Fibroblast of upper back skin (primary cell): ENCODE measurements around the gene ENO2.
A peak's percentile ranks its signal among the peaks of the same experiment; 100 is the strongest.

Experiments
- DNase-seq: peaks from one replicate; pipeline ENCODE4 v3.0.0-alpha.2; 2013

Gene ENO2

DNA sequence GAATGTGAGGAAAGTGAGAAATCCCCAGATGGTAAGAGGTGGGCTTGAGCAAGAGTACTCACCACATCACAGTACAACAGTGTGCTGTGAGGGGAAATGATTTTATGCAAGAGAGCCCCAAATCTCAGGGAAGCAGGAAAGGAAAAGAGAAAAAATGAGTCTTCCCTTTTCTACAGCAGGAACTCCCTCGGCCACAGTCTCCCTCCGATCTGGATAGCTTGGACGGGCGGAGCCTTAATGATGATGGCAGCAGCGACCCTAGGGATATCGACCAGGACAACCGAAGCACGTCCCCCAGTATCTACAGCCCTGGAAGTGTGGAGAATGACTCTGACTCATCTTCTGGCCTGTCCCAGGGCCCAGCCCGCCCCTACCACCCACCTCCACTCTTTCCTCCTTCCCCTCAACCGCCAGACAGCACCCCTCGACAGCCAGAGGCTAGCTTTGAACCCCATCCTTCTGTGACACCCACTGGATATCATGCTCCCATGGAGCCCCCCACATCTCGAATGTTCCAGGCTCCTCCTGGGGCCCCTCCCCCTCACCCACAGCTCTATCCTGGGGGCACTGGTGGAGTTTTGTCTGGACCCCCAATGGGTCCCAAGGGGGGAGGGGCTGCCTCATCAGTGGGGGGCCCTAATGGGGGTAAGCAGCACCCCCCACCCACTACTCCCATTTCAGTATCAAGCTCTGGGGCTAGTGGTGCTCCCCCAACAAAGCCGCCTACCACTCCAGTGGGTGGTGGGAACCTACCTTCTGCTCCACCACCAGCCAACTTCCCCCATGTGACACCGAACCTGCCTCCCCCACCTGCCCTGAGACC is 21.2 kb downstream of the ENO2 start:
- no peak for DNase-seq

DNA sequence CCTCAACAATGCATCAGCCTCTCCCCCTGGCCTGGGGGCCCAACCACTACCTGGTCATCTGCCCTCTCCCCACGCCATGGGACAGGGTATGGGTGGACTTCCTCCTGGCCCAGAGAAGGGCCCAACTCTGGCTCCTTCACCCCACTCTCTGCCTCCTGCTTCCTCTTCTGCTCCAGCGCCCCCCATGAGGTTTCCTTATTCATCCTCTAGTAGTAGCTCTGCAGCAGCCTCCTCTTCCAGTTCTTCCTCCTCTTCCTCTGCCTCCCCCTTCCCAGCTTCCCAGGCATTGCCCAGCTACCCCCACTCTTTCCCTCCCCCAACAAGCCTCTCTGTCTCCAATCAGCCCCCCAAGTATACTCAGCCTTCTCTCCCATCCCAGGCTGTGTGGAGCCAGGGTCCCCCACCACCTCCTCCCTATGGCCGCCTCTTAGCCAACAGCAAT is 21.8 kb downstream of the ENO2 start:
- no peak for DNase-seq

DNA sequence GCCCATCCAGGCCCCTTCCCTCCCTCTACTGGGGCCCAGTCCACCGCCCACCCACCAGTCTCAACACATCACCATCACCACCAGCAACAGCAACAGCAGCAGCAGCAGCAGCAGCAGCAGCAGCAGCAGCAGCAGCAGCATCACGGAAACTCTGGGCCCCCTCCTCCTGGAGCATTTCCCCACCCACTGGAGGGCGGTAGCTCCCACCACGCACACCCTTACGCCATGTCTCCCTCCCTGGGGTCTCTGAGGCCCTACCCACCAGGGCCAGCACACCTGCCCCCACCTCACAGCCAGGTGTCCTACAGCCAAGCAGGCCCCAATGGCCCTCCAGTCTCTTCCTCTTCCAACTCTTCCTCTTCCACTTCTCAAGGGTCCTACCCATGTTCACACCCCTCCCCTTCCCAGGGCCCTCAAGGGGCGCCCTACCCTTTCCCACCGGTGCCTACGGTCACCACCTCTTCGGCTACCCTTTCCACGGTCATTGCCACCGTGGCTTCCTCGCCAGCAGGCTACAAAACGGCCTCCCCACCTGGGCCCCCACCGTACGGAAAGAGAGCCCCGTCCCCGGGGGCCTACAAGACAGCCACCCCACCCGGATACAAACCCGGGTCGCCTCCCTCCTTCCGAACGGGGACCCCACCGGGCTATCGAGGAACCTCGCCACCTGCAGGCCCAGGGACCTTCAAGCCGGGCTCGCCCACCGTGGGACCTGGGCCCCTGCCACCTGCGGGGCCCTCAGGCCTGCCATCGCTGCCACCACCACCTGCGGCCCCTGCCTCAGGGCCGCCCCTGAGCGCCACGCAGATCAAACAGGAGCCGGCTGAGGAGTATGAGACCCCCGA is 22.5 kb downstream of the ENO2 start:
- DNase-seq = no peak

DNA sequence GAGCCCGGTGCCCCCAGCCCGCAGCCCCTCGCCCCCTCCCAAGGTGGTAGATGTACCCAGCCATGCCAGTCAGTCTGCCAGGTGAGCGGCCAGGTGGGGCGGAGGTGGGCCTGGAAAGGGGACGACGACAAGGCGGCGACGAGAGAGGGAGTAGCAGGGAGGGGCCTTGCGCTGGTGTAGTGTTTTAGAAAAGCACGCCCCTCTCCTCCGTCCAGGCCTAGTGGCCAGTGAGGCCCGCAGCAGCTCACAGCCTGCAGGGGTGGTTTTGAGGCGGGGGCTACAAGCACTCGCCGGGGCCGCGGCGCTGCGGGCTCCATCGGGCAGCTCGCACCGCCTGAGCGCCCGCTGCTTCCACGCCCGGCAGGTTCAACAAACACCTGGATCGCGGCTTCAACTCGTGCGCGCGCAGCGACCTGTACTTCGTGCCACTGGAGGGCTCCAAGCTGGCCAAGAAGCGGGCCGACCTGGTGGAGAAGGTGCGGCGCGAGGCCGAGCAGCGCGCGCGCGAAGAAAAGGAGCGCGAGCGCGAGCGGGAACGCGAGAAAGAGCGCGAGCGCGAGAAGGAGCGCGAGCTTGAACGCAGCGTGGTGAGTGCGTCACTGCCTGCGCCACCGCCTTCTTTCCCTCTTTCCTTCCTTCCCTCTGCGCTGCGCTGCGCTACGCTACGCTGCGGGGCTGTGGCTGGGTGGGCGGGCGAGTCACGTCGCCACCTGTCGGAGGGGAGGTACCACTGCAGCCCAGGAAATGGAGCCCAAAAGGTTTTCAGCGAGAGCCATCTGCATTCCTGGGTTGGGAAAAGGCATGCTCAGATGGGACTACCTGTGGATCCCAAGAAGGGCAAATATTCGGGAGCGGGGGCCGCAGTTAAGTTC is 23.3 kb downstream of the ENO2 start:
- DNase-seq = peak; percentile 94

DNA sequence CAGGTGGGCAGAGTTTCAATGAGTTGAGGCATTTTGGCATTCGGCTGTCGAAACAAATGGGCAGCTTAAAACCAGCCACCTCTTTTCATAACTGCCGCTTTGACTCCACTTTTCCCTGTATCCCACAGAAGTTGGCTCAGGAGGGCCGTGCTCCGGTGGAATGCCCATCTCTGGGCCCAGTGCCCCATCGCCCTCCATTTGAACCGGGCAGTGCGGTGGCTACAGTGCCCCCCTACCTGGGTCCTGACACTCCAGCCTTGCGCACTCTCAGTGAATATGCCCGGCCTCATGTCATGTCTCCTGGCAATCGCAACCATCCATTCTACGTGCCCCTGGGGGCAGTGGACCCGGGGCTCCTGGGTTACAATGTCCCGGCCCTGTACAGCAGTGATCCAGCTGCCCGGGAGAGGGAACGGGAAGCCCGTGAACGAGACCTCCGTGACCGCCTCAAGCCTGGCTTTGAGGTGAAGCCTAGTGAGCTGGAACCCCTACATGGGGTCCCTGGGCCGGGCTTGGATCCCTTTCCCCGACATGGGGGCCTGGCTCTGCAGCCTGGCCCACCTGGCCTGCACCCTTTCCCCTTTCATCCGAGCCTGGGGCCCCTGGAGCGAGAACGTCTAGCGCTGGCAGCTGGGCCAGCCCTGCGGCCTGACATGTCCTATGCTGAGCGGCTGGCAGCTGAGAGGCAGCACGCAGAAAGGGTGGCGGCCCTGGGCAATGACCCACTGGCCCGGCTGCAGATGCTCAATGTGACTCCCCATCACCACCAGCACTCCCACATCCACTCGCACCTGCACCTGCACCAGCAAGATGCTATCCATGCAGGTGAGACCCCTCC is 24.2 kb downstream of the ENO2 start:
- DNase-seq = no peak

DNA sequence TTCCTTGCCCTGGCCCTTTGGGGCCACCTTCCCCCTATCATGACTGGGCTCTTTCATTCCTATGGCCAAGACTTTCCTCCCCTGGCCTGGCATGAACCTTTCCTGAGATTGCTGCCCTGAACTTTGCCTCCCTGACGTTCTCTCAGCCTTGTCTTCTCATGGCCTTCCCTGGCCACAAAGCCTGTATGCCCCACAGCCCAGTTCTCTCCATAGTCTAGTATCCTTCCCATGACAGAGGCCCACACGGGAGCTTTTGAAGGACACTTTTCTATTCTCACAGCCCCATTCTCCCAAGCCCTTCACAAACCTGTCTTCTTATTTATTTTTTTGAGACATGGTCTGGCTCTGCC is 24.8 kb downstream of the ENO2 start:
- no peak for DNase-seq

DNA sequence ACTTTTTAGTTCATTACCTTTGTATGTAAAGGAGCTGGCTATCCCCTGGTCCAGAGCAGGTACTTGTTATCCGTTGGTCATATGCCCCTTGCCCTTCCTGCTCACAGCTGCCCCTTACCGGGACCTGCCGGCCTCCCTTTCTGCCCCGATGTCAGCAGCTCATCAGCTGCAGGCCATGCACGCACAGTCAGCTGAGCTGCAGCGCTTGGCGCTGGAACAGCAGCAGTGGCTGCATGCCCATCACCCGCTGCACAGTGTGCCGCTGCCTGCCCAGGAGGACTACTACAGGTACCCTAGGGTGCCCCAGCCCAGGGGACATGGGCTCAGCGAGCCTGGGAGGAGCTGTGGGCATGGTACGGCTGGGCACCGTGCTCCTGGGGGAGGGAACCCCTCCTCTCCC is 26.9 kb downstream of the ENO2 start:
- no peak for DNase-seq

DNA sequence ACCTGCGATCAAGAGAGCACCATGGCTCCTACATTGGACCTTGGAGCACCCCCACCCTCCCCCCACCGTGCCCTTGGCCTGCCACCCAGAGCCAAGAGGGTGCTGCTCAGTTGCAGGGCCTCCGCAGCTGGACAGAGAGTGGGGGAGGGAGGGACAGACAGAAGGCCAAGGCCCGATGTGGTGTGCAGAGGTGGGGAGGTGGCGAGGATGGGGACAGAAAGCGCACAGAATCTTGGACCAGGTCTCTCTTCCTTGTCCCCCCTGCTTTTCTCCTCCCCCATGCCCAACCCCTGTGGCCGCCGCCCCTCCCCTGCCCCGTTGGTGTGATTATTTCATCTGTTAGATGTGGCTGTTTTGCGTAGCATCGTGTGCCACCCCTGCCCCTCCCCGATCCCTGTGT is 27.4 kb downstream of the ENO2 start:
- DNase-seq = no peak

DNA sequence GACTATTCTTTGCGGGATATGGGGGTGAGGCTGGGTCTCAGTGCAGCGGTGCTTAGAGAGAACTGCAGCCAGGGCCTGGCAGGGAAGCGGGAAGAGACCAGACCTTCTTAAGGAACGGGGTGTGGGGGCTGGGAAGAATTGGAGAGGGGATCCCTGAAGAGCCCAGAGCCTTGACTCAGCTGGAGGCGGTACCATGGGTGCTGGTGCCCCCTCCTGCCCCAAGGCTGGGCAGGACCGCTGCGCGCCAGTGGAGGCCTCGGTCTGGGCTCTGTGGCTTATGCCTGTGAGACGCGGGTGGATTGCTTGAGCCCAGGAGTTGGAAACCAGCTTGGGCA is 27.9 kb downstream of the ENO2 start:
- no peak for DNase-seq

DNA sequence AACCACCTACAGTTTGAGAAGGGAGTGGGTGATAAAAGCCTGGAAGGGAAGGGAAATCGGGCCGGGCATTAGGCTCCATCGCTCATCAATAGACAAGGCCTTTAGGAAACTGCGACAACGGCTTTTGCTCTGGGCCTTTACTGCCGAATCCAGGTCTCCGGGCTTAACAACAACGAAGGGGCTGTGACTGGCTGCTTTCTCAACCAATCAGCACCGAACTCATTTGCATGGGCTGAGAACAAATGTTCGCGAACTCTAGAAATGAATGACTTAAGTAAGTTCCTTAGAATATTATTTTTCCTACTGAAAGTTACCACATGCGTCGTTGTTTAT is 29.0 kb downstream of the ENO2 start:
- peak; percentile 92 for DNase-seq

DNA sequence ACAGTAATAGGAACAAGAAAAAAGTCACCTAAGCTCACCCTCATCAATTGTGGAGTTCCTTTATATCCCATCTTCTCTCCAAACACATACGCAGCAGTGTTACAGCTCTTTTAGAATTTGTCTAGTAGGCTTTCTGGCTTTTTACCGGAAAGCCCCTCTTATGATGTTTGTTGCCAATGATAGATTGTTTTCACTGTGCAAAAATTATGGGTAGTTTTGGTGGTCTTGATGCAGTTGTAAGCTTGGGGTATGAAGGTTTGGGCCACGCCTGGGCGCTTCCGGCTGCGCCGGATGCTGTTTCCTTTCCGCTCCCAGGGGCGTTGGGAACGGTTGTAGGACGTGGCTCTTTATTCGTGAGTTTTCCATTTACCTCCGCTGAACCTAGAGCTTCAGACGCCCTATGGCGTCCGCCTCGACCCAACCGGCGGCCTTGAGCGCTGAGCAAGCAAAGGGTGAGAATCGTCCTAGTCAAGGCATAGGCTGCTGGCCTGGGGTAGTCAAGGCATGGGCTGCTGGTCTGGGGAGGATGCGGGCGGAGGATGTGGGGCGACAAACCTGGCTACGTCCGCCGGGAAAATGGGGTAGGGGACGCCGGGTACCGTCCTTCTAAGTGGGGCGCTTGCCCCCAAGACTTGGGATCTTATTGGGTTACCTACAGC is 29.5 kb downstream of the ENO2 start, which contains the start of the genes C12orf57 and RNU7-1:
C12orf57 (plus strand) TSS at position 301 of the 659 bp plus-strand sequence; CDS start at position 401, 100 bp downstream.
RNU7-1 (plus strand) TSS at position 95 of the 659 bp plus-strand sequence.
- DNase-seq = peak; percentile 96

DNA sequence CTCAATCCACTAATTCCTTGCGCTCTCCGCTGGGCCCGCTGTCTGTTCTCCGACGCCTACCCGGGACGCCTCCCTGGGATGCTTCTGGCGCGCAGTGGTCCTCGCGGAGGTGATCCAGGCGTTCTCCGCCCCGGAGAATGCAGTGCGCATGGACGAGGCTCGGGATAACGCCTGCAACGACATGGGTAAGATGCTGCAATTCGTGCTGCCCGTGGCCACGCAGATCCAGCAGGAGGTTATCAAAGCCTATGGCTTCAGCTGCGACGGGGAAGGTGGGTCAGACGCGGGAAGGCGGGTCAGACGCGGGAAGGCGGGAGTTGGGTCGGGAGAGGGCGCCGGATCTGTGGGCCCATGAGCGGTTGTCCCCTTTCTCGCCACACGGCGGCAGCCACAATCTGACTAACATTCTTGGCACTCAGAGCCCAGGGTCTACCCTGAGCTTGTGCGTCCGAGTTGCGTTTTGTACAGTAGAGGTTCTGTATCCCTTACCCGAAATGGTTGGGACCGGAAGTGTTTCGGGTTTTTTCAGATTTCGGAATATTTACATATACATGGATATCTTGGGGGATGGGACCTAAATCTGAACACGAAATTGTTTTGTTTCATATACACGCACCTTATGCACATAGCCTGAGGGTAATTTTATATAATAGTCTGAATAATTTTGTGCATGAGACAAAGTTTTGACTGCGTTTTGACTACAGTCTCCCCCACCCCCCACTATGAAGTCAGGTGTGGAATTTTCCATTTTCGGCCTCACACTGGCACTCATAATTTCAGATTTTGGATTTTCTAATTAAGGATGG is 30.2 kb downstream of the ENO2 start:
- peak; percentile 93 for DNase-seq

DNA sequence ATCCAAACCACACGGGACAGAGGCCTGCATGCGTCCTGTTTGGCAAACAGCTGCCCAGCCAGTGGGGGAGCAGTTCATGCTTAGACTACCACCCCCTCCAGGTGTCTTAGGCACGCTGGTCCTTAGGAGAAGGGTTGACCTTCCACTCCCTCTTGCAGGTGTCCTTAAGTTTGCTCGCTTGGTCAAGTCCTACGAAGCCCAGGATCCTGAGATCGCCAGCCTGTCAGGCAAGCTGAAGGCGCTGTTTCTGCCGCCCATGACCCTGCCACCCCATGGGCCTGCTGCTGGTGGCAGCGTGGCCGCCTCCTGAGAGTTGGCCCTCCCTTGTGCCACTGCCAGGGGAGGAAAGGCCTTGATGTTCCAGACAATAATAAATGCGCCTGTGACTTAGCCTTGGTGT is 31.2 kb downstream of the ENO2 start:
- DNase-seq = no peak

DNA sequence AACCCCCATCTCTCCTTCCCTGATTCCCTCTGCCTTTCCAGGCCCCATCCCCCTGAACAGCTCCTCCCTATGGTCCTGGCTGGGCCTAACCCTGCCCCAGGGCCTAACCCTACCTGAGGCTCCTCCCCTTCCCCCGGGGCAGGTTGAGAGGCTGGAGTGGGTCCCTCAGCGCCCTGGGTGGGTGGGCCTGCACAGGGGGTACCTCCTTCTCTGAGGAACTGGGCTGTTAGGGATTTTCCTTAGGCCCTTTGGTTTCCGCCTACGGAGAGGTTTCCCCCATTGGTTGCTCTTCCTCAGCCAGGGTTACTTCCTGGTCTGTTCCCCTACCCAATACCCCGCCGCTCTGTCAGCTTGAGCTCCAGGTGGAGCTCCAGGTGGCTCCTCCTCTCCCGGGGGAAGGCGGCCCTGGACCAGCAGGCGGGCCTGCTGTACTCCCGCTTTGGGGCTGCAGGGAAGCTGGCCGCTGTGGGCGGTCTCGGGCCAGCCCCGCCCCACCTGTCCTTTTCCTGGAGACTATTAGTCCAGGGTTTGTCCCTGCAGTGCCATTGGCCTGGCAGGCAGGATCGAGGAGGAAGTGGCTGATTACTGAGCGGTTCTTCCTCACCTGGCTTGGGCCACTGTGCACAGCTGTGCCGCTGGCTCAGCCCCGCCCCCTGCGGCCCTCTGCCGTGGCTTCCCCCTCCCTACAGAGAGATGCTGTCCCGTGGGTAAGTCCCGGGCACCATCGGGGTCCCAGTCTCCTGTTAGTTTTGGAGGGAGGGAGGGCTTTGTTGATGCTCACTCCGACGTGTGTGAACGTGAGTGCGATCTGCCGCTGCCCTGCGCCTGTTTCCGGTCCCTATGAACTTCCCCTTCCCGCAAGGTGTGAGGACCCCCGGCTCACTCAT is 31.9 kb downstream of the ENO2 start:
- DNase-seq = no peak

DNA sequence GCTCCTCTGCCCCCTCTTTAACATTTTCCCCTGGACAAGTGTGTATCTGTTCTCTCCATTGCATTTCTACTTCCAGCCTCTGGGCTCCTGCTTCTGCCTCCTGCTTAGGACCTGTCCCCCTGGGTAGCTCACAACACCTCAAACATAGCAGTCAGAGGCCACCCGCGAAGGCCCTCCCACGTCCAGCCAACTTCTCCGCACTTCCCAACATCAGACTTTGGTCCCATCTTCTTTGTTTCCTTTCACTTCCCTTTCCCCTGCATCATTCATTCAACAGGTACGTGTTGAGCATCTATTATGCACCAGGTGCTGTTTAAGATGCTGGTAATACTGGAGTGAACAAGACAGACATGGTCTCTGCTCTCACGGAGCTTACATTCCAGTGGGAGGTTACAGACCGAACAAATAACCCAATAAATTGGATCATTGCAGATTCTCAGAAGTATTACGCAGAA is 32.6 kb downstream of the ENO2 start:
- no peak for DNase-seq

DNA sequence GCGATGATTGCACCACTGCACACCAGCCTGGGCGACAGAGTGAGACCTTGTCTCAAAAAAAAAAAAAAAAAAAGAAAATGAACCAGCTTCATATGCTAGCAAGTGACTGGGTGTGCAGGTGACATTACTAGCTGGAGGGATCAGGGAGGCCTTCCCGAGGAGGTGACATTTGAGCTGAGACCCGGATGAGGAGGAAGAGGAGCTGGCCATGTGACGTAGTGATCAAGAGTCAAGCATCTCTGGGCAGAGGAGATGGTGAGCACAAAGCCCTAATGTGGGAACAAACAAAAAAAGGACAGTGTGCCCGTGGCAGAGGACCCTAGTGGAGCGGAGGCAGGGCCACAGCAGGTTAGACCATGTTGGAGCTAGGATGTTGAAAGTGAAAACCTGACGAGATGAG is 33.2 kb downstream of the ENO2 start:
- no peak for DNase-seq

DNA sequence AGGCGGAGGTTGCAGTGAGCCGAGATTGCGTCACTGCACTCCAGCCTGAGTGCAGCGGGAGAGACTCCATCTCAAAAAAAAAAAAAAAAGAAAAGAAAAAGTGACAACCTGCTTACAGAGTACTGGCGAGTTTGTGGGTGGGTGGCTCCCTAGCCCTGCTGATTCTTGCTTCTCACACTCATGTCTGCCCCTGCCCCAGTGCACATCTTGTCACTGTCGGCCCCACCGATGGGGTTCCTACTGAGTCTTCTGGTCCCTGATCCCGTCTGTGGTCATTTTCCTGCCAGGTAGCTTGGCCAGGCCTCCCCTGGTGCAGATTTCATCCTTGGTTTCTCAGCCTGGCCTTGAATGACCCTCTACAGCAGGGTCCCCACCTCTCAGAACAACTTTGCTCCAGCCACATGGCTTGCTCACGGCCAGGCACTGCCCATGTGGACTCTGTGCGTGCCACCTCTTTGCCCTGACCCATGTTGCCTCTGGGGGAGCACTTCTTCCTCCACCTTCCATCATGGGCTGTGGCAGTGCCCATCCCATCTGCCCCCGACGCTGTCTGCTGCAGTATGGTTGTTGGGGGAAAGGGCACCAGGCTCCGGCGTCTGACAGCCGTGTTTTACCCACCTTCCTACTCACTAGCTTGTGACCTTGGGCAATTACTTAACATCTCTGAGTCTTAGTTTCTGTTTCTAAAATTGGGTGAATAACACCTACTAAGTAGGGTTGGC is 34.7 kb downstream of the ENO2 start:
- no peak for DNase-seq

DNA sequence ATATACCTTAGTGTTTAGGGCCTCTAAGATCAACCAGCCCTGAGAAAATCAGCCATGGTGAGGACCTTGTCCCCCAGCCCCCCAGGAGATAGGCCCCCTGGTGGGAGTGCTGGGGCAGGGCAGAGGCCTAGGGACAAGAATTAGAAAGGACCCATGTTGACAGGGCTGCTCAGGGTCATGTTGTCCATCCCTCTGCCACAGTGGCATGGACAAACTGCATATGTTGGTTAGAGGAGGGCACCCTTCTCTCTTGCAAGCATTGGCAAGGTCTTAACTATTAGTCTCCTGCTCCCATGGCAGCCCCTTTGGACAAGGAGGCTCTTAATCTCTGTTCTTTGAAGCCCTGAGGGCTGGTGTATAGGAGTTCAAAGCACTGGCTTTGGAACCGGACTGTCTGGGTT is 36.0 kb downstream of the ENO2 start:
- no peak for DNase-seq
